ENCODE data around the gene ADAP1.
"Not testable (repeated sequence)": the region's sequence is repeated elsewhere in the genome, so short reads cannot be mapped to it uniquely, and the experiment has no call there.

The ADAP1 gene

GRCh38 chr7:924541-925231, 29.8 kb downstream of the ADAP1 start:
- no peak for DNase-seq (ENCODE audit: low read depth)
- H3K4me3 ChIP-seq (ENCODE audit: low read depth, low read length), result no peak overlapping the region
- TF ChIP-seq, protein P1, sequence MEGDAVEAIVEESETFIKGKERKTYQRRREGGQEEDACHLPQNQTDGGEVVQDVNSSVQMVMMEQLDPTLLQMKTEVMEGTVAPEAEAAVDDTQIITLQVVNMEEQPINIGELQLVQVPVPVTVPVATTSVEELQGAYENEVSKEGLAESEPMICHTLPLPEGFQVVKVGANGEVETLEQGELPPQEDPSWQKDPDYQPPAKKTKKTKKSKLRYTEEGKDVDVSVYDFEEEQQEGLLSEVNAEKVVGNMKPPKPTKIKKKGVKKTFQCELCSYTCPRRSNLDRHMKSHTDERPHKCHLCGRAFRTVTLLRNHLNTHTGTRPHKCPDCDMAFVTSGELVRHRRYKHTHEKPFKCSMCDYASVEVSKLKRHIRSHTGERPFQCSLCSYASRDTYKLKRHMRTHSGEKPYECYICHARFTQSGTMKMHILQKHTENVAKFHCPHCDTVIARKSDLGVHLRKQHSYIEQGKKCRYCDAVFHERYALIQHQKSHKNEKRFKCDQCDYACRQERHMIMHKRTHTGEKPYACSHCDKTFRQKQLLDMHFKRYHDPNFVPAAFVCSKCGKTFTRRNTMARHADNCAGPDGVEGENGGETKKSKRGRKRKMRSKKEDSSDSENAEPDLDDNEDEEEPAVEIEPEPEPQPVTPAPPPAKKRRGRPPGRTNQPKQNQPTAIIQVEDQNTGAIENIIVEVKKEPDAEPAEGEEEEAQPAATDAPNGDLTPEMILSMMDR (IDR thresholded peaks at IDR 0.05; ENCODE audit: control insufficient read depth, extremely low read depth, insufficient read depth), result no peak

DNA sequence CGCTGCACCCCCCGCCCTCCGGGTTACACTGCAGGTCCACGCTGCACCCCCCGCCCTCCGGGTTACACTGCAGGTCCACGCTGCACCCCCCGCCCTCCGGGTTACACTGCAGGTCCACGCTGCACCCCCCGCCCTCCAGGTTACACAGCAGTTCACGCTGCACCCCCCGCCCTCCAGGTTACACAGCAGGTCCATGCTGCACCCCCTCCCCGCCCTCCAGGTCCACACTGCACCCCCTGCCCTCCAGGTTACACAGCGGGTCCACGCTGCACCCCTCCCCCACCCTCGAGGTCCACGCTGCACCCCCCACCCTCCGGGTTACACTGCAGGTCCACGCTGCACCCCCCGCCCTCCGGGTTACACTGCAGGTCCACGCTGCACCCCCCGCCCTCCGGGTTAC, 30.4 kb downstream of the ADAP1 start:
- not testable (repeated sequence) for DNase-seq (ENCODE audit: low read depth); H3K4me3 ChIP-seq (ENCODE audit: low read depth, low read length)

- no peak for DNase-seq (ENCODE audit: low read depth)
- TF ChIP-seq, protein P1 (IDR thresholded peaks at IDR 0.05; ENCODE audit: control insufficient read depth, extremely low read depth, insufficient read depth), result no peak
- no peak overlapping the region for H3K4me3 ChIP-seq (ENCODE audit: low read depth, low read length)
Measured at GRCh38 chr7:923108-924041, 31.1 kb downstream of the ADAP1 start.

DNA sequence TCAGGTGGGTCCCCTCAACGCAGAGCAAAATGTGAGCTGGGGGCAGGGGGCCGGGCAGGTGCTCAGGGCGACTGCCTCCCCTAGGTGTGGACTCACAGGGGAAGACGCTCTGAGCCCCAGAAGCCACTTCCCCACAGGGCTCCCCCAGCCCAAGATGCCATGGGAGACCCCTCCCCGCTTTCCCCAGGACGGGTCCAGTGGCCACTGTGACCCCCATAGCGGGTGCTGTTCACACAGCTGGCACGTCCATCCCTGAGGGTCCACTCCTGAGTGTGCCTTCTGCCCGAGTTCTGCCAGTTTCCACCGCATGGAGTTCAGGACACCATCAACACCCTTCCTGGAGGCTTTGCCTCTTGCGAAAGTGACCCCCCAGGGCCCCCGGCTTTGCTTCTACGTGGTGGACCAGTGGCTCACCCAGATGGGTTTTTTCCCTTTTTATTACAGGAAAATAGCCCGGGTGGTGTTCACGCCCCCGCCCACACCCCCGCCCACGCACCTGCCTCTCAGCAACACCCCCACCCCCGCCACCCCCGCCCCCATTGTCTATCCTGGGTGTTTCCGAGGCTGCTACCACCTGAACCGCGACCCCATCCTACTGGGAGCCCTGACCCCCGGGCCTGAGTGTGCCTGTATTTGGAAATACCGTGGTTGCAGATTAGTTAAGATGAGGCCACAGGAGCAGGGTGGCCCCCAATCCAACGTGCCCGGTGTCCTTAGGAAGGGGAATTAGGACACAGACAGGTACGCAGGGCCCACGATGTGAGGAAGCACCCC, 32.0 kb downstream of the ADAP1 start:
- DNase-seq (ENCODE audit: low read depth), result no peak
- TF ChIP-seq, protein P1 (IDR thresholded peaks at IDR 0.05; ENCODE audit: control insufficient read depth, extremely low read depth, insufficient read depth), result no peak
- H3K4me3 ChIP-seq (ENCODE audit: low read depth, low read length), result no peak overlapping the region

DNA sequence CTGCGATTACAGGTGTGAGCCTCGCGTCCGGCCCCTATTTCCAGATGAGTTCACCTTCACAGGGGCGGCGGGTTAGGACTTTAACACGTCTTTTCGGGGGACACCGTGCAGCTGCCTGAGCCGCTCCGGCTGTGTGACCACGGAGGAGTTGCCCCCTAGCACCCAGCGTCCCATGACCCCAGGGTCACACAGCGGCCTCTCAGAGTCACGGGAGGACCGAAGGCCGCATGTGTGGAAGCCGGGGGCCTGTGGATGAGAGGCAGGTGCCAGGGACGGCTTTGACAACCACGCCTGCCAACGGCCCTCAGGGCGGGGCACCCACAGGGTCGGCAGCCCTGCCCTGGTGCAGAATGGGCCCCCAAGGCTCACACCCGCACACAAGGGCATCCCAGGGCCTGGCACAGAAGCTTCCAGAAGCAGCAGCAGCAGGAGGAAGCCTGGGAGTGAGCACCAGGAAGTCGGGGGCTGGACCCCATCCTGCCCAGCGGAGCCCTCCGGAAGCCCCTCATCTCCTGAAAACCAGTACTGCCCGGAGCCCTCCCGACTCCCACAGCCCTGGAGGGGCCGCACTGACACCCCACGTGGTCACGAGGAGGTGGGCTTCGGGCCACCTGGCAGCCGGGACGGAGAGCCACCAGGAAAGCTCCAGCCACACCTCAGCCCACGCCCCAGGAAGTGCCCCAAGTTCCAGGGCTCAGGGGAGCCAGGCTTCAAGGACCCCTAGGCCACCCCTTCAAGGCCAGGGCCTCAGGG, 32.7 kb downstream of the ADAP1 start:
- DNase-seq (ENCODE audit: low read depth), result no peak
- H3K4me3 ChIP-seq (ENCODE audit: low read depth, low read length), result no peak overlapping the region
- TF ChIP-seq, protein P1 (IDR thresholded peaks at IDR 0.05; ENCODE audit: control insufficient read depth, extremely low read depth, insufficient read depth), result no peak

GRCh38 chr7:921071-921461, 33.4 kb downstream of the ADAP1 start:
- TF ChIP-seq, protein P1 (IDR thresholded peaks at IDR 0.05; ENCODE audit: control insufficient read depth, extremely low read depth, insufficient read depth), result no peak
- DNase-seq (ENCODE audit: low read depth), result no peak
- no peak overlapping the region for H3K4me3 ChIP-seq (ENCODE audit: low read depth, low read length)
